NCI-H2107 (cell line): ENCODE measurements around the gene C1QTNF5.

Experiments
- DNase-seq: peaks from one replicate; lab custom pipeline; 2025; lab: John Stamatoyannopoulos, UW

Gene C1QTNF5

DNA sequence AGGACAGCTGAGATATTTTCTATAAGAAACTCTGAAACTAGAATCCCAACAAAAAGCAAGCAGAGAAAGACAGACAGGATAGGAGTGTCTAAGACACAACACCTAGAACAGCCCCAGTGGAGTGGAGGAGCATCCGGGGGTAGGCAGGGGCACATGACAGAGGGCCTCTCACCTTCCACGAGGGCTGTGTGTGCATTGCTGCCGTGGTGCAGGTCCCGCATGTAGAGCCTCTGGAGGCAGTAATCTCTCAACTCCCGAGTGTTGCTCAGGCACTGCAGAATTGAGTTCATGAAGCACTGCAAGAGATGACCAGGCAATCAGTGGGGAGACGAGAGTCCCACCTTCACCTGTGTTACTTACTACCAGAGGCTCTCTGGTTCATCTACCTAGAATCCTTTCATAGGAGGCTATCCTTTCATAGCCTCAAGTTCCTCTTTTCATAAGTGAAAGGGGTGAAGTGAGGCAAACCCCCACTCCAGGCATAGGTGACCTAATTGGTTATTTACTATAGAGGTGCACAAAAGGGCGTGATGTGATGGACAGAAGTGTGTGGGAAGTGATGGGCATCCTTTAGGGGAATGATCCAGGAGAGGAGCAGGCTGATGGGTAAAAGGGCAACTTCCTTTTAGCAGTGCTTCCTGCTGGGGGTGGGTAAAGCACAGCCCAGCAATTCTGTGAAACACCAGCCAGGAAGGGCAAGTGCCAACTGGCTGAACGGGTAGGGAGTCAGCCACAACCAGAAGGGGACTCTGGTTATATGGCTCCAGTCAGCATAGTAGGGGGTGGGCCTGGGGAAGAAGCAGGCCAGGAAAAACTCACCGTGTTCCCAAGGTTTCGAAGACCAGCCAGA is 18.9 kb upstream of the C1QTNF5 start:
- DNase-seq: no peak

DNA sequence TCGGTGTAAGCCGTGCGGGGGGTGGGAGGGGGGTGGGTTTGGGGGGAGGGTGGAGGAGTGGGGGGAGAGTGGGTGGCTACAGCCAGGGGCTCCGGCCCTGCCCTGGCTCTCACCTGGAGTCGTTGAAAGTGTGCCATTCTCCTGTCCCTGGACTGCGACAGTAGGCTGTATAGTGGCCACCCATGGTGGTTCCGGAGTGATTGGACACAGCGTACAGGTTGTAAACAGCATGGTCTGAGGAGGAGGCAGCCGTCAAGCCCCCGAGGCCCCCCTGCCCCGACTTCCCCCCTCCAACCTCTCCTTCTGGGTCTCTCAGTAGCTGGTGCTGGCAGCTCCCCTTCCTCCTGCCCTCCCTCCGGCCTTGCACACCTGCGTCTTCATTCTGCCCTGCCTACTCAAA is 16.4 kb upstream of the C1QTNF5 start:
- DNase-seq: no peak

DNA sequence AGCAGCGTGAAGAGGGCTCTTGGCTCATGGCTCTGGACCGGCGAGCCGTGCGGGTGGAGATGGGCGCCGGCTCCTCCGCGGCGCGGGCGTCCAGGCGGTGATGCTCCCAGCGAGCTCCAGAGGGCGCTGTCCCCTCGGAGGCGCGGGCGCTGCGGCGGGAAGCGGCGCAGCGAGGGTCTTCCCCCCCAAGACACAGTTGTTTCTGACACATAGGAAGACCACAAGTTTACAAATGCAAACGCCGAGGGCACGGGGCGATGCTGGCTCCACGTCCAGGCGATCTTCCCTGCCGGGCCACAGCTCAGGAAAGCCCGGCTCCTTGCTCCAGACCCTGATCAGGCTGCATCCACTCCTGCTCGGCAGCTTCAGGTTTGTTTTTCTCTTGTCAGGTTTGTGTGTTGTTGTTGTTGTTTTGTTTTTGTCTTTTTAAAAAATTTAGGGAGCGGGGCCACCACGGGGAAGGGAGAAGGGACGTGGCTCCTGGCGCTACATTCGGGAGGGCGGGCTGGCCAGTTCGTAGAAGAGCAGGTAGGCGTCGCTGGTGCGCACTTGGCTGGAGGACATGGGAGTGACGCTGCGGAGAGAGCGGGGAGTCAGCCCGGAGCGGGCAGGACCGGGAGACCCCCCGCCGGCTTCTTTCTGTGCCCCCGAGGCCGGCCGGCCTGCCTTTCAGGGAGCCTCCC is 15.8 kb upstream of the C1QTNF5 start:
- DNase-seq: peak; percentile 53

DNA sequence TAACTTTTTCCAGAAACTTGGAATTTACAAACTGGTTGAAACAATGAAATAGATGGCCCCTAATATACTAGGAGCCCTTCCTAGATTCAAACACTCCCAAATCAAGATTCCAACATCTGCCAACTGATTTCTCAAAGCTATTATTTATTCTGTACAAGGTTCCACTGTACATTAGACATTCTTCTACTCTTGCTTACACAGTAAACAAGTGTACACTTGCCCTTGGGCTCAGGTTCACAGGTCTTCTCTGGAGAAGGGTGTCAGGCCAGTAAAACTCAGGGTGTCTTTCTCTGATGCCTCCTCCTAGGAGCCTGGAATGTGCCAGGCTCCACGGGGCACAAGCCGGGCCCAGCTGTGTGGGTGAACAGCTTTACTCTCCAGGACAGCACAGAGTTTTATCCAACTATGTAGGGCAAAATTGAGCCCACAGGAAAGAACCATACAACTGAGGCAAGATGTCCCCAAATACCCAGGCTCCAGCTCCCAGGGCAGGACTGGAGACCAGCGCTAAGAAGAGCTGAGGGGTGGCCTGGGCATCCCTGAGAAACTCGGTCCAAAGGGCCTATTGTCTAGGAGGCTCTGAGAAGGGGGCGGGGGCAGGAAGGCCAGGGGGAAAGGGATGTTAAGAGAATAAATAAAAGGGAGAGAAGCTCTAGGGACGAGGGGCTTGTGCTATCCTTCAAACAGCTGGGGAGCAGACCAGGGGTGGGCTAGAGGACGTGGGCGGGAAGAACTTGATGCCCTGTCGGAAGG is 14.6 kb upstream of the C1QTNF5 start:
- DNase-seq: no peak

DNA sequence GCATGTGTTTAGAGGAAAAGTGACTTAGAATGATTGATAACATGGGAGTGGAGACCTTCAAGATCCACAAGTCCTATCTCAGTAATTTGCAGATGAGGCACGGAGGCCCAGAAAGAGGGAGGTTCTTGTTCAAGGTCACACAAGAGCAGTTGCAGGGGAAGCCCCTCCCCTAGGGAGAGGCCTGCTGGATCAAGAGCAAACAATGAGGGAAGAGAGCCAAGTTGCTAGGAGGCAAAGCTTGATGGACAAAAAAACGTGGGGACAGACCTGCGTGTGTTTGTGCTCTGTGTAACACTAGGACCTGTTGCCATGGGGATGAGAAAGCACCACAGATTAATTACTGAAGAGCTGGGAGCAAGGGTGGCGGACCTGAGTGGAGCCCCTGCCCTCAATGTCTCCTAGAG is 12.2 kb upstream of the C1QTNF5 start:
- no peak for DNase-seq

DNA sequence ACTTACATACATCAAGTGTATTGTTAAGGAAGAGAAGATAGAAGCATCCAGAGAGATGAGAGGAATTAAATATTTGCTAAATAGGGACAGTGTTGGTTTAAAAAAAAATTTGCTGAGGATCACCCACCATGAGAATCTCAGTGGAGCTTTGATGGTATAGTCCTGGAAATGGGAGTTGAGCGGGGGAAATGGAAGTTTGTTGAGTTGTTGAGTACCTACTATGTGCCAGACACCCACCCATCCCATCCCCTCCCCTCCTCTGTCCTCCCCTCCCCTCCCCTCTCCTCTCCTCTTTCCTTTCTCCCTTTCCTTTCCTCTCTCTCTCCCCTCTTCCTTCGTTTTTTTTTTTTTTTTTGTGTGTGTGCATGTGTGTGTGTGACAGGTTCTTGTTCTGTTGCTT is 10.5 kb upstream of the C1QTNF5 start:
- no peak for DNase-seq

DNA sequence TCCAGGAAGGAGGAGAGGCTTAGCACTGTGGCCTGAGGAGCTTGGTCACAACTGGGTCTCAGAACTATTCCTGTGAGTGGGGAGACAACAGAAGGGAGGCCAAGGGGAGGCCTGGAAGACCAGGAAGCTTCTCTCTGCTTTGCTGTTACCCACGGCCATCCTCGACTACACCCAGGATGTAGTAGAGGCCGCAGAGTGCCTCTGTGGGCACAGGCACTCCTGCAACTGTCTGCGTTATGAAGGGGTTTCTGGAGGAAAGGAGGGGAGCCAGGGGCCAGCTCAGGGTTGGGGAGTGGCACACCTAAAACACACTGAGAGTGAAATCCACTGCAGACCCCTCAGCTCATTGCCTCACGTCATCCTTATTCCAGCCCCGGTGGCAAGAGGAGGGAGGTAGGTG is 9.6 kb upstream of the C1QTNF5 start:
- no peak for DNase-seq

DNA sequence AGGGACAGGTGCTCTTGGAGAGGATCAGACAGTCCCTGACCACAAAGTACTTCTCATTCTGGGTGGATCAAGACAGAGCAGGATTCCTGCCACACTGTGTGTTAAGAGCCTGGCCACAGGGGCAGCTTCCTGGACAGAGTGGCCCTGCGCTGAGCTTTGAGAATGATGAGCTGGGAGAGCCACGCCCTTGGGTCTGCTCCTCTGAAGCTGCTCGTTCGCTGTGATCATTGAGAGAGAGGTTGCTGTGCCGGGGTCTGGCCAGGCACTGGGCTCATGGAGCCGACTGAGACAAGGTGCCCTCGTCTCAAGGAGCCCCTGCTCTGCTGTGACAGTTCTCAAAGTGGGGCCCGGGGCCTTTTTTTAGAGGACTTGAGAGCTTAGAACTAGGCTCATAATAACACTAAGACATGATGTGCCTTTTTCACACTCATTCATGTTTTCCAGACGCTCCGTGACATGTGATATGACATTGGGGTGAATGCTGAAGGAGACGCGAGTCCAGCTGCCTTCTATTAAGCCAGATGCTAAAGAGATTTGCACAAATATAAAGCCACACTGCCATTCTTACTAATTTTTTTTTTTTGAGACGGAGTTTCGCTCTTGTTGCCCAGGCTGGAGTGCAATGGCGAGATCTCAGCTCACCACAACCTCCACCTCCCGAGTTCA is 7.4 kb upstream of the C1QTNF5 start:
- no peak for DNase-seq

DNA sequence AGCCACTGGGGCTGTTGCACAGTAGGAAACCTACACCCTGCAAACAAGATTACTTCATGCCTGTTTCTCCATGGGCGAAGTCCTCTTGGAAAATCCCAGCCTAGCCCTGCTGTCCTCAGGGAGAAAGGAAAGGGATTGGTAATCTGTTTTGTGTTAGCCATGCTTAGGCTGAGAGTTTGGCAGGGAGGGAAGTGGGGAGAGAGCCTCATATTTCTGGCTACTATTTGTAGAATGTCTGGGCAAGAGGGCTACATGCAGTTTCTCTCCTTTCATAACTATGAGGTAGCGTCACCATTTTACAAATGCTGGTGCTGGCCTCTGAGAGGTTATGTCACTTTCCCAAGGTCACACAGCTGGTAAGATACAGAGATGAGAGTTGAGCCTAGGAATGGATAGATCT is 6.6 kb upstream of the C1QTNF5 start:
- no peak for DNase-seq

DNA sequence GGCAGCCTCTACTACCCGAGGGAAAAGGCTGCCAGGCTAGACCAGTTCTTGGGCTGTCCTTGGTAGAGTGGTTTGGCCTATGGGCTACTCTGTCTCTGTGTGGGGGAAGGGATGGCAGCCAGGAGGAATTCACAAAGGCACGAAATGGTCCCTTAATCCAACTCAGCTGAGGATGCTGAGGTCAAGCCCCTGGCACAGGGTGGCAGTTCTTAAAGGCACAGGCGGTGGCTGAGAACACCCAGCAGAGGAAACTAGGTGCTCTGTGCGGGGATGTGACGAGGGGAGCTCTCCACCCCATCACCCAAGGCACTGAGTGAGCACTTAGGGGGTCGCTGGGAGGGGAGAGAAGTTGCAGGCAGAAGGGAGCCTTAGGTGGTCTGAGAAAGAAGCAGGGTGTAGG is 5.9 kb upstream of the C1QTNF5 start, which contains the start of gene MFRP:
Gene MFRP (minus strand): TSS at position 101 of the 400 bp plus-strand sequence. CDS start 192 bp downstream, outside the sequence.
- DNase-seq: no peak

DNA sequence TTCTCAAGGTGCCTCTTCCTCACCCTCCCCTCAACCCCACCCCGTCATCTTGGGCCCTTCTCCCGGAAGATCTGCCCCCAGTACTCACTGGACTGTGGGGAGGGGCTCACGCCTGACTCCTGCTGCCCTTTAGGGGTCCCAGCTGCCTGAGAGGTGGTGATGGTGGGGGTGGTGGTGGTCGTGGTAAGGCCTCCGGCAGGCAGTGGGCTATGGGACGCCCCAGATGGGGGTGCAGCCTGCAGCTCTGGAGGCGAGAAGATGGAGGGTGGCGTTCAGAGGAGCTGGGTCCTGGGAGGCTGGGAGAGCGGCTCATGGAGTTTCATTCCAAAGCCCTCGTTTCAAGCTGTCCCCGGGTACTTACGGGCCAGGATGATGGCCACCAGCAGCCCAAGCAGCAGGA is 5.0 kb upstream of the C1QTNF5 start:
- DNase-seq: no peak

DNA sequence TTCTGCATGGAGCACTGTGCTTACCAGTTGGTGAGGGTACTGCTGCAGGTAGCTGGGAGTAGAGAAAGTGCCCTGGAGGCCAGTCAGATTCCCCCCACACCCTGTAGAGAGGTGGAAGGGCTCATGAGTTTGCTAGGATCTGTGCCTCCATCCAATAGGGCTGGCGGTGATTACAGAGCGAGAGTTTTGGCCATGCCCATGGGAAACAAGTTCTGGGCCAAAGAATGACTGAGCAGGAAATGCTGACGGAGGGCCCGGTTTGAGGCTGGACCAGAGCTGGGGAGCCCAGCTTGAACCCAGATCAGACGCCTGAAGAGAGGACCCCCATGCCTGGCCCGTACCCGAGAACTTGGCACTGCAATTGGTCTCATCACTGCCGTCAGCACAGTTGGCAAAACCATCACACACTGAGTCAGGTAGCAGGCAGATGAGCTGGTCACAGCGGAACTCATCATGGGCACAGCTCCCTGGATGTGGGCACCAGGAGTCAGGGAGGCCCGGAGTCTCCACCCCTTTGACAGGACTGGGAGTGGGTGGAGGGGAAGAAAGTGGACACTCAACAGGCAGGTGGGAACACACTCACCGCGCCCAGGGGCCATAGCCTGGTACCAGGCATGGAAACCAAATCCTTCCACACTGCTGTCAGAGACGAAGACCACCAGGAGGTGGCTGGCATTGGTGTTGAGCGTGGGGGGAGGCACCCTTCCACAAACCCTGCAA is 3.8 kb upstream of the C1QTNF5 start:
- no peak for DNase-seq

DNA sequence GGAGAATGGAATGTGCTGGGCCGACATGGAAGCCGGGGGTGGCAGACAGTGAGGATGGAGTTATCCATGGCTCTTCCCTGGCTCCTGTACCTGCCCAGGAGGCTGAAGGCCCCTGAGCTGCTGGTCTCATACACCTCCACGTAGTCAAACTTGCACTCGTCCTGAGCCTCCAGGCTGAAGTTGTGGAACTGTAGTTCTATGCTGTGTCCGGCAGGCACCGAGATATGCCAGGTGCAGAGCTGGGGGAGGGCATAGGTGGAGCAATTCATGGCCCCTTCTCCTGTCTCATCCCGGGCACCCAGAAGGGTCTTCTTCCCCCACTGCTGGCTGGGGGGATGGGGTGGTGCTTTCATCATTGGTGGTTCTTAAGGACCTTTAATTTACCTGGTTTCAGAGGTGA is 3.0 kb upstream of the C1QTNF5 start:
- DNase-seq: no peak

DNA sequence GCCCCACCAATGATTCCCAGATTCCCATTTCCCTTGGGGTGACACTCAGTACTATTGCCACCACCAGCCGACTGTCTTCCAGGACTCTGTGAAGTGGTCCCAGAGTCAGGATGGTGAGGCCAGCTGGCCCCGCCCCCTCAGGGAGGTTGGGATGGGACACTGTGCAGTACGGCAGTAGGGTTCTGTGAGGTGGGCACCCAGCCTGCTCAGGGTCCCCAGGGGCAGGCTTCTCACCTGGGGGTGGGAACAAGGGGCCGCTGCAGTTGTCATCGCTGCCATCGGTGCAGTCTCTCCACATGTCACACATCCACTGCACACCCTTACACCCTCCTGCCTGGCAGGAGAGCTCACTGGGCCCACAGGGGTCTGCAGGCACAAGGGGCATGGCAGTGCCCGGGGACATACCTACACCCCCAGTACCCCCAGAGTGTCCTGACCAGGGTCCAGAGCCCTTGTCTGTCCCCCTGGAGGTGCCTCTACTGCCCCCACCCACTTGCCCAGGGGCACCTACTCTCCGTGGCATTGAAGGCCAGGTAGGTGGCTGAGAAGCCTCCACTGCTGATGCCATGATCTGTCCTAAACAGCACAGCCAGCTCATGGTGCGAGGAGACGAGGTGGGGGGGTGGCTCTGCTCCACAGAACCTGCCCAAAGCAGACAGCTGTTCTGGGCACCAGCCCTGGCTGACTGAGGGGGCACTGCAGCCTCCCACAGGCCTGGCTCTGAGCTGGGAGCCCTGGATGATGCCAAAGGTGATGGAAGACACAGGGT is 1.9 kb upstream of the C1QTNF5 start:
- no peak for DNase-seq

DNA sequence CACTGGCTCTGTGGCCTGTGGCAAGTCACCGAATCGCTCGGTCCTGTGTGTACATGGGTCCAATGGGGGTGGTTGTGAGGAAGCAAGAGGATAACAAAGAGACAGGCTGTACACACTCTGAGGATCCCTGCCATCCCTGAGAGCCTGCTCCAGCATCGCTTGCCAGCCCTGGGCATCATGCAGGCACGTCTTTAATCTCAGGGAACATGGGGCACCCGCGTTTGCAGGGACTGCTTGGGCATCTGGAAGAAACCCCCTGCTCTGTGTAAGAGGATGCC is 1.3 kb upstream of the C1QTNF5 start:
- DNase-seq: no peak

DNA sequence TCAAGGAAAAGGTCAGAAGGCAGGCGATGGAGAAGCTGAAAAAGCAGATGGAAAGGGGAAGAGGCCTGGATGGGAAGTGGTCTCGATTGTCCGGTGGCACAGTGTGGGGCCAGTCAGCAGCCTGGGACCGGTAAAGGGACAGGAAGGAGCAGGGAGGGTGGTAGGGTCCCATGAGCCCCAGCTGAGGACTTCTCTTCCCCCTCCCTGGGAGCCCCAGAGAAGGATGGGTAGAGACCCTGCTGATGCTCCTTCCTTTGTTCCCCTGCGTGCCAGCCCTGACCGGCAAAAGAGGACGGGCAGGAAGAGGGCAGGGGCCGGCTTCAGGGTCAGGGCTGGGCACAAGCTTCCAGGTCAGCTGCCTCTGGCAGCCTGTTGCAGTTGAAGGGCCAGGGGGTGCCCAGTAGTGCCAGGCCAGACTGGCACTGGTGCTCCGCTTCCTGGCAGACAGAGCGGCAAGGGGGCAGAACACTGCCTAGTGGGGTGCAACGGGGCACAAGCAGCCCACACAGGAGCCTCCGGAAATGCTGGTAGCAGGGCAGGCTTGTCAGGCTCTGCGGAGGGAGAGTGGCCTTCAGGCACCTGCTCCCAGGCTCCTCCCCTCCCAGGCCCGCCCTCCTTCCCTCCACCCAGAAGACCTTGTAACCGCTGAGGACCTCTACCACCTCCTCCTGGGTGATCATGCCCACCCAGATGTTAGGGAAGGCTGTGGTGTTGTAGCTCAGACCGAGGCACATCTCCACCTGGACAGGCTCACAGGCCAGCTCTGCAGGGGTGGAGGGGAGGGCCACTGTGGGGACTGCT is 739 bp upstream of the C1QTNF5 start:
- no peak for DNase-seq

DNA sequence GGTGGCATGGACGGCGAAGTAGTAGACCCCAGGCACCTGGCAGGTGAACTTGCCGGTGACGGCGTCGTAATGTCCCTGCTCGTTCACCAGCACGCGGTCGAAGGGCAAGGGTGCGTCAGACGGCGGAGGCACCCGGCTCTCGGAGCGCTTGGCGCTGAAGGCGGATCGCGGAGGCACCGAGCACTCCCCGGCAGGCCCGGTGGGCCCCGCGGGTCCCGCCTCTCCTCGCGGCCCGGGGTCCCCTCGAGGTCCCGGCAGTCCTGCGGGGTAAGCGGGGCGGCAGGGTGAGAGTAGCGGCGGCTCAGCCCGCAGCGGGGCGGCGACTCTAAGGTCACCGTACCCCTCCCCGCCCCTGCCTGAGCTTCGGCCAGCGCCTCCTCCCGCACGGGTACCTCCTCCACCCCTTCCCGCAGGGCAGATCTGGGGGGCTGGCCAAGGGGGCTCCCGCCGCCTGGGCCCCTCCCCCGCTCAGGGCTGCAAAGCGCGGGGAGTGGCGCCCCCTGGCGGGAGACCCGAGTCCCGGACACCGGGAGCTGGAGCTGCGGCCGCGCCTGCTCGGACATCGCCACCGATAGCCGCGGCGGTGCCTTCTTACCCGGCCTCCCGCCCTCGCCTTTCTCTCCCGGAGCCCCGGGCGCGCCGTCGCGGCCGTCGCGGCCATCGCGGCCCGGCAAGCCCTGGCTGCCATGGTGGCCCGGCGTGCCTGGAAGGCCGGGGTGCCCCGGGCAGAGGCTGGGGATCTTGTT is 921 bp downstream of the C1QTNF5 start:
- no peak for DNase-seq

DNA sequence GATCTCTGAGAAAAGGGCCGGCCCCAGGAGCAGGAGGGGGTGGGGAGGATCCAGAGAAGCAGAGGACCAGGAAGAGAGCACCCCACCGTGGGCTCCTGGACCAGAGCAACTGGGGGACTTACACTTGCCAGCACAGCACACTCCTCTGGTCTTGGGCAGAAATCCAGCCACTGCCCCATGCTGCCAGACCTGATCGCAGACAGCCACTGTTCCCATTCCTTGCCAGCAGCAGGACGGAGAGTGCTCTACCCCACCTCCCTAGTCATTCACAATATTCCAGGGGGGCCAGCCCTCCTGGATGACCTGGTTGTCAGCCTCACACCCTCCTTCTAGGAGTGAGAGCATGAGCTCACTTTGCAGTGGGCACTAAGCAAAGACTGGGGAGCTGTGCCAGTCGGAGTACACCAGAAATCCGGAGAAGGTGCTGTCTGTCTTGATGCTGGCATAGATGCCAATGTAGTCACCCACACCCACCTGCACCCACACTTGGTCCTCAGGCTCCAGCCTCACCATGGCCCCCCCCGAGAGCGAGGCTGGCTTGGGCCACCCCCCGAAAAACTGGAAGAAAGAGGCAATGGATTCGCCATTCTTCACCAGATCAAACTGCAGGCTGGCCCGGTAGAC is 1.6 kb downstream of the C1QTNF5 start:
- no peak for DNase-seq

DNA sequence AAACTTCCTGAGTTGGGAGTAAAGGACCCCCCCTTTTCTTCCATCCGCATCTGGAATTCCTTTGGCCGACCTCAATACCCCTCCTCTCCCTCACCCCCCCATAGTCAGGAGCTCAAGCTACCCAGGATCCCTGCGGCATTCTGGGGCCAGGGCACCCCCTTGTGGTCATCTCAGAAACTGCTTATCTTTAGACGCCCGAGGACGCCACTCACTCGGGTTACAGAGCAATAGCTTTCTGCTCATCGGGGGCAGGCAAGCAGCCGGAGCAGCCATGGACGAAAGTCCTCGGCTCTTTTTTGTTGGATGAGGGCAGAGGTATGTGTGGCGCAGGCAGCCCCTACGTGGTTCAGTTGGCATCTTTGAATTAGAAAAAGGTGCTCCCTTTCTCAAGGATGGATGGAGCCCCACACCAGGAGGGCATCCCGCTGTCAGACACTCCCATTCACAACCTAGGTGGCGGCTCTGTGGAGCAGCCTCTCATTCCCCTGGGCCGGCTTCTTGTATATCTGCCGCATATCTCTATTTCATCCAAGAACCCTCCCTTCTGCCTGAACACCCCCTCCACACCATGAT is 2.3 kb downstream of the C1QTNF5 start:
- peak; percentile 58 for DNase-seq
